Right lobe of liver (tissue), 4 donors: ENCODE data around the gene TCF15.

Experiments
- CTCF ChIP-seq, 4 donors: fragments of 200-600 bp in 3 of 4; fragments of 450-650 bp in 1 of 4; IDR thresholded peaks; one replicate each; pipeline versions ENCODE4 v1.5.1 to v1.8.0; 2016 to 2022; ENCODE audit warnings: antibody characterized with exemption in 4 of 4, mild to moderate bottlenecking in 2 of 4
- POLR2A ChIP-seq: fragments of 450-650 bp; IDR thresholded peaks from one replicate; pipeline ENCODE4 v1.6.1; 2017; ENCODE audit warnings: antibody characterized with exemption, mild to moderate bottlenecking
- donor health status: DM: no; HTN: no; CAD: no.
- donor health status: DM: no; HTN: no; CAD: no.
- donor health status: DM: no; HTN: yes; CAD: no.

DNA sequence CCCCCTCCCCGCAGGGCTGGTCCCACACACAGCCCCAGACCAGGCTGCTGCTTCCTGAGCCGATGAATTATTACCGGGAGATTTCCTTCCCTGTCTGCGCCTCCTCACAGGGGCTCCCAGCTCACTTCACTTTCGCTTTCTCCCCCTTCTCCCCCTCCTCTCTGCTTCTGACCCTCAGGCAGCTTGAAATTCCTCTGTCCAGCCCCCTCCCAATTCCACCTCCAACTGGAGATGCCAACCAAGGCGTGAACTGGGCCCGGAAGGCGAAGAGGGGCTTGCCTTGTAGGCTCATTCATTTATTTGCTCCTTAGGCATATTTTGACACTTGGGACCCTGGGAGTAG lies 1.7 kb upstream of the TCF15 start:
- TF ChIP-seq CTCF (IDR thresholded peaks at IDR 0.05): no peak
- no peak for TF ChIP-seq POLR2A
